ENCODE data around the gene PML.
"Not testable (repeated sequence)": the region's sequence is repeated elsewhere in the genome, so short reads cannot be mapped to it uniquely, and the experiment has no call there.

Gene PML

GRCh38 chr15:73957276-73957675 is 37.2 kb upstream of the PML start:
- Histone ChIP-seq H3K27ac (no peak overlapping the region), H3K4me2 (no peak overlapping the region), H3K27me3 (ENCODE audit: insufficient read depth, low read depth) (no peaks in the 10 kb centered on the region), H3K4me1 (ENCODE audit: low read depth, poor library complexity, severe bottlenecking) (peaks cover 38% of the 10 kb centered on the region), H3K79me2 (ENCODE audit: insufficient read depth, low read depth) (no peaks in the 10 kb centered on the region), H4K20me1 (ENCODE audit: insufficient read depth) (no peaks in the 10 kb centered on the region), H2AFZ (ENCODE audit: low read depth) (no peak overlapping the region), H3K4me3 (IDR thresholded peaks at IDR 0.05; ENCODE audit: insufficient read depth, low read depth, low read length) (no peak overlapping the region), H3K36me3 (ENCODE audit: insufficient read depth) (no peaks in the 10 kb centered on the region), H3K9ac (no peak overlapping the region)
- no peak for TF ChIP-seq CTCF (conservative IDR thresholded peaks at IDR 0.05; ENCODE audit: low read depth, low read length)

GRCh38 chr15:73957785-73958184 is 36.7 kb upstream of the PML start:
- H3K4me2 ChIP-seq: no peak overlapping the region
- no peak overlapping the region for H3K27ac ChIP-seq

GRCh38 chr15:73959012-73959581 is 35.4 kb upstream of the PML start:
- H3K4me3 ChIP-seq (IDR thresholded peaks at IDR 0.05; ENCODE audit: insufficient read depth, low read depth, low read length): no peak overlapping the region
- no peaks in the 10 kb centered on the region for H3K27me3 ChIP-seq (ENCODE audit: insufficient read depth, low read depth)
- no peak; the same call in 1 of the 2 replicates for TF ChIP-seq CTCF (conservative IDR thresholded peaks at IDR 0.05; ENCODE audit: low read depth, low read length)
- H4K20me1 ChIP-seq (ENCODE audit: insufficient read depth): no peaks in the 10 kb centered on the region
- peak overlapping the region; percentile 12; the same call in 1 of the 2 replicates for H3K9ac ChIP-seq
- peak overlapping the region; percentile 50 for H3K4me2 ChIP-seq
- H3K36me3 ChIP-seq (ENCODE audit: insufficient read depth): no peaks in the 10 kb centered on the region
- peak overlapping the region; percentile 70 for H3K27ac ChIP-seq
- H2AFZ ChIP-seq (ENCODE audit: low read depth): peak overlapping the region; percentile 27; the same call in 1 of the 2 replicates
- peaks cover 44% of the 10 kb centered on the region for H3K4me1 ChIP-seq (ENCODE audit: low read depth, poor library complexity, severe bottlenecking)
- no peaks in the 10 kb centered on the region for H3K79me2 ChIP-seq (ENCODE audit: insufficient read depth, low read depth)

More at GRCh38 chr15:73957785-73958184, 36.7 kb upstream of the PML start:
- Histone ChIP-seq H3K36me3 (ENCODE audit: insufficient read depth) (no peaks in the 10 kb centered on the region), H3K4me3 (IDR thresholded peaks at IDR 0.05; ENCODE audit: insufficient read depth, low read depth, low read length) (no peak overlapping the region), H2AFZ (ENCODE audit: low read depth) (no peak overlapping the region), H3K9ac (no peak overlapping the region), H3K27me3 (ENCODE audit: insufficient read depth, low read depth) (no peaks in the 10 kb centered on the region), H3K79me2 (ENCODE audit: insufficient read depth, low read depth) (no peaks in the 10 kb centered on the region), H4K20me1 (ENCODE audit: insufficient read depth) (no peaks in the 10 kb centered on the region), H3K4me1 (ENCODE audit: low read depth, poor library complexity, severe bottlenecking) (peaks cover 38% of the 10 kb centered on the region)
- TF ChIP-seq CTCF (conservative IDR thresholded peaks at IDR 0.05; ENCODE audit: low read depth, low read length): no peak

GRCh38 chr15:73959801-73960200 is 34.7 kb upstream of the PML start:
- no peaks in the 10 kb centered on the region for H4K20me1 ChIP-seq (ENCODE audit: insufficient read depth)
- peak overlapping the region; percentile 70 for H3K27ac ChIP-seq
- peaks cover 51% of the 10 kb centered on the region for H3K4me1 ChIP-seq (ENCODE audit: low read depth, poor library complexity, severe bottlenecking)
- peak overlapping the region; percentile 50 for H3K4me2 ChIP-seq
- H3K27me3 ChIP-seq (ENCODE audit: insufficient read depth, low read depth): no peaks in the 10 kb centered on the region
- peak overlapping the region; percentile 27; the same call in 1 of the 2 replicates for H2AFZ ChIP-seq (ENCODE audit: low read depth)
- peak overlapping the region; percentile 12; the same call in 1 of the 2 replicates for H3K9ac ChIP-seq
- H3K4me3 ChIP-seq (IDR thresholded peaks at IDR 0.05; ENCODE audit: insufficient read depth, low read depth, low read length): no peak overlapping the region
- H3K36me3 ChIP-seq (ENCODE audit: insufficient read depth): no peaks in the 10 kb centered on the region
- no peaks in the 10 kb centered on the region for H3K79me2 ChIP-seq (ENCODE audit: insufficient read depth, low read depth)
- TF ChIP-seq CTCF (conservative IDR thresholded peaks at IDR 0.05; ENCODE audit: low read depth, low read length): no peak

- H4K20me1 ChIP-seq (ENCODE audit: insufficient read depth); H2AFZ ChIP-seq (ENCODE audit: low read depth); H3K79me2 ChIP-seq (ENCODE audit: insufficient read depth, low read depth); H3K36me3 ChIP-seq (ENCODE audit: insufficient read depth); H3K4me3 ChIP-seq (IDR thresholded peaks at IDR 0.05; ENCODE audit: insufficient read depth, low read depth, low read length); H3K9ac ChIP-seq; H3K27me3 ChIP-seq (ENCODE audit: insufficient read depth, low read depth): not testable (repeated sequence)
- H3K4me2 ChIP-seq: peak overlapping the region; percentile 50; the same call in 1 of the 2 replicates
- H3K4me1 ChIP-seq (ENCODE audit: low read depth, poor library complexity, severe bottlenecking): peaks cover 58% of the 10 kb centered on the region
- peak overlapping the region; percentile 70; the same call in 1 of the 2 replicates for H3K27ac ChIP-seq
Observed at GRCh38 chr15:73960472-73961070, 33.9 kb upstream of the PML start.

Measured in KMS-11 (cell line).